Nephron progenitor cell (in vitro differentiated cells): Measurements from ENCODE around the gene GPR15LG.

Experiments used
- DNase-seq: peaks from one replicate; pipeline ENCODE4 v3.0.0; 2021
- H3K27ac Mint-ChIP-seq: 2 replicates; pipeline ENCODE4 v1.8.0; 2021; ENCODE audit warnings: mild to moderate bottlenecking, moderate library complexity, mixed read lengths
- H3K27me3 Mint-ChIP-seq: 2 replicates; pipeline ENCODE4 v1.8.0; 2021; ENCODE audit warnings: mild to moderate bottlenecking, low read depth, mixed read lengths; ENCODE audit not compliant: poor library complexity
- H3K36me3 Mint-ChIP-seq: 2 replicates; pipeline ENCODE4 v1.8.0; 2021; ENCODE audit warnings: low read depth, mixed read lengths
- H3K4me1 Mint-ChIP-seq: 2 replicates; pipeline ENCODE4 v1.8.0; 2021; ENCODE audit warnings: mixed read lengths
- H3K4me3 Mint-ChIP-seq: 2 replicates; pipeline ENCODE4 v1.8.0; 2021; ENCODE audit warnings: mild to moderate bottlenecking, moderate library complexity, mixed read lengths
- H3K9me3 Mint-ChIP-seq: 2 replicates; pipeline ENCODE4 v1.8.0; 2021; ENCODE audit warnings: mild to moderate bottlenecking, moderate library complexity, mixed read lengths
- CTCF ChIP-seq: fragments of 200-600 bp; sonication (generic); IDR thresholded peaks from 2 replicates; pipeline ENCODE4 v1.5.0; 2021; ENCODE audit warnings: antibody characterized with exemption

GPR15LG gene

DNA sequence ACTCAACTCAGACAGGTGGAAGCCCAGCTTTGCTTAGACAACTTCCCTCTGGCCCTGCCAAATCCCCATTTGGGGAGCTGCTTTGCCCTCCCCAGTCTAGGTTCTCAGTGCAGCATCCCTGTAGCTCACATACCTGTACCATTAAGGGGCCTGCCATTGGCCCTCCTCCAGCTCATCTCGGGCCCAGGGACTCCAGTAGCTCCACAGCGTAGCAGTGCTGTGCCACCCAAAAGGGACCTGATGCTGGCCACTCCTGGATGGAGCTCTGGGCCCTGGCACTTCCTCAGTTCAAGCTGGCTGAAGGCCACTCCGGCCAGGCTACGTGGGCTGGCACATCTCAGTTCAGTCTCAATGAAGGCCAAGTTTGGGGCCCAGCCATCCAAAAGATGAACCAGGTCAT is 60.3 kb downstream of the GPR15LG start:
- no peak for DNase-seq
- Mint-ChIP-seq H3K9me3 (no peaks in the 10 kb centered on the region), H3K4me1 (no peaks in the 10 kb centered on the region), H3K4me3 (no peak overlapping the region), H3K36me3 (no peaks in the 10 kb centered on the region), H3K27me3 (peaks cover 40% of the 10 kb centered on the region), H3K27ac (no peak overlapping the region)
- no peak for TF ChIP-seq CTCF

DNA sequence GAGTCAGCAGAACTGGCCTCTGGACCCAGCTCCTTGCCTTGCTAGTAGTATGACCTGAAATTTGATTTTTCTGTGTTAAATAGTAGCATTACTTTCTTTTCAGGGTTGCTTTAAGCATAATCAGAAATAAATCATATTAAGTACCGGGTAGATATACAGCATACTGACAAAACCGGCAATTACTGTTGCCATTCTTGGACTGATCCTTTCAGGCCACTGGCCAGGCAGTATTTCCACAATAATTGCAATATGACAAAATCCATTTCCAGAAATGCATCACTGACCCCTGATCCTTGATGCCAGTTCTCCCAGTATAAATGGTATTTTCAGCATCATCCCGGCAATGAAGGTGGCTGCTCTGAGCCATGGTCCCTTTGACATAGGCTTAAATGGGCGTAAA is 60.9 kb downstream of the GPR15LG start:
- no peak for DNase-seq
- TF ChIP-seq CTCF, result no peak
- Mint-ChIP-seq H3K36me3 (no peaks in the 10 kb centered on the region), H3K27ac (no peak overlapping the region), H3K4me3 (no peak overlapping the region), H3K9me3 (no peaks in the 10 kb centered on the region), H3K27me3 (peaks cover 44% of the 10 kb centered on the region), H3K4me1 (no peaks in the 10 kb centered on the region)
